ENCODE measurements around the gene CERS1. TPM values are rescaled to one million over a fixed set of nuclear protein-coding genes. Genes with fewer than 3 reads are reported as not detected.

The CERS1 gene
- total RNA-seq, 2 experiments from 2014 or later = not detected

GRCh38 chr19:18899624-18900560 lies 3.9 kb upstream of the CERS1 start:
- no peaks in the 10 kb centered on the region for H3K9me3 Mint-ChIP-seq
- POLR2A ChIA-PET = no interaction called here
- H3K4me3 Mint-ChIP-seq = no peak overlapping the region
- H3K36me3 Mint-ChIP-seq (ENCODE audit: low read depth) = peaks cover 4% of the 10 kb centered on the region
- H3K27ac Mint-ChIP-seq = no peak overlapping the region
- CTCF ChIA-PET = interaction anchor here (0.7 kb wide), 1 partner anchor 19 kb away, joined by 3 read pairs; the partner anchor contains the start of genes COPE and DDX49
- H3K4me1 Mint-ChIP-seq = peaks cover 2% of the 10 kb centered on the region
- DNase-seq = no peak
- peaks cover 19% of the 10 kb centered on the region for H3K27me3 Mint-ChIP-seq

DNA sequence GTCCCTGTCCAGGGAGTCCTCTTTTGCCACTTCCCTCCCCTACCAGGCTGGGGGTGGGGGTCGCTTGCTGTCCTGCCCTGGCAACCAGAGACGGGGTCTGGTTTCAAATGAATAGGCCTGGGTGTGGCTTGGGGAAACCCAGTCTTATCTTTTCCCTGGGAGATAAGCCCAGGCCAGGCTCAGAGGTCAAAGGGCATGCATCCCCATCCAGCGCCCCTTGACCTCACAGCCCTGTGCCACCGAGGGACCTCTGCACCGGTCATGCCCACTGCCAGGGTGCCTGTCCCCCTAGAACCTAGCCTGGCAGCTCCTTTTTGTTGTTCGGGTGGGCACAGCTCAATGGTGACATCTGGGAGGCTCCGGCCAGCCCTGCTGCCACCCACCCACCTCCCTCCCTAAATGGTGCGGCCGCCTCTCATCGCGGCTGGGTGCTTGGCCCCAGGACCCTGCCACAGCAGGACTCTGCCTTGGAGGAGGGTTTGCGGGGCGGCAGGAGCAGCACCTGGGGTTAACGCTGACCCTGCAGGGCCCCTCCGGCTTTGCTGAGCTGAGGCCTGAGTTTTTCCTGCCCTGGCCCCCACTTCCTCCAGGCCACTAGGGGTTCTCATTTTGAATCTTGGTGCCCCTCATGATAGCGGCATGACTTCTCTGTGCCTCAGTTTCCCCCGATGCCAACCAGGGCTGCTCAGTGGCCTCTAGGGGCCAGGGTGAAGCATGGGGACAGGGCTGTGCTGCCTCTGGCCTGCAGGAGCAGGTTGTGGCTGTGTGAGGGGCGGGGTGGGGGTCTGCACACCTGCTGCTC lies 2.9 kb upstream of the CERS1 start:
- Mint-ChIP-seq H3K4me1 (peaks cover 2% of the 10 kb centered on the region), H3K9me3 (no peaks in the 10 kb centered on the region), H3K36me3 (ENCODE audit: low read depth) (peaks cover 4% of the 10 kb centered on the region), H3K27me3 (peaks cover 25% of the 10 kb centered on the region), H3K27ac (no peak overlapping the region), H3K4me3 (no peak overlapping the region)
- ChIA-PET CTCF (interaction anchor here (0.6 kb wide), 1 partner anchor 445 kb away, joined by 3 read pairs; no protein-coding TSS in a partner anchor), POLR2A (no interaction called here)
- DNase-seq = no peak

DNA sequence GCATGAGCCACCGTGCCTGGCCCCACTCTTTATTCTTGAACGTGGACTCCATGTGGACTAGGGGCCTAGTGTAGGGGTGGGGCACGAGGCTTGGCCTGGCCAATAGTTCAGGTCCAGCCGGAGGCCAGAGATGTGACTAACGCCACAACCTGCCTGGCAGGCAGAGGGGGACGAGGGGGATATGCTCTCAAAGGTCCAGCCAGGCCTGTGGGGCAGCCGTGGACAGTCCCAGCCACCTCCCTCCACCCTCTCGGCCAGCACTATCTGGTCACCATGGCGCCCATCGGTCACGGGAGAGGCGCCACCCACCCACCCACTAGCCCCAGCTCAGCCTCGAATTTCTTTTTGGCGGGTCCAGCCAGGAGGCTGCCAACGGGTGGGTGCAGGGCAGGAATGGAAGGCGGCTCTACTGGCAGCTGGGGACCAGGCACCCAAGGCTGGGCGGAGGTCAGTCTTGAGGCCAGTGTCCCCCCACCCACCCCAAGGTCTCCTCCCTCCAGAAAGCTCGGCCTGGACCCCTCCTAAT lies 2.2 kb upstream of the CERS1 start:
- no peak for DNase-seq
- ChIA-PET CTCF (no interaction called here), POLR2A (no interaction called here)
- Mint-ChIP-seq H3K4me1 (peaks cover 2% of the 10 kb centered on the region), H3K4me3 (no peak overlapping the region), H3K27me3 (peaks cover 29% of the 10 kb centered on the region), H3K9me3 (no peaks in the 10 kb centered on the region), H3K36me3 (ENCODE audit: low read depth) (peaks cover 3% of the 10 kb centered on the region), H3K27ac (no peak overlapping the region)

DNA sequence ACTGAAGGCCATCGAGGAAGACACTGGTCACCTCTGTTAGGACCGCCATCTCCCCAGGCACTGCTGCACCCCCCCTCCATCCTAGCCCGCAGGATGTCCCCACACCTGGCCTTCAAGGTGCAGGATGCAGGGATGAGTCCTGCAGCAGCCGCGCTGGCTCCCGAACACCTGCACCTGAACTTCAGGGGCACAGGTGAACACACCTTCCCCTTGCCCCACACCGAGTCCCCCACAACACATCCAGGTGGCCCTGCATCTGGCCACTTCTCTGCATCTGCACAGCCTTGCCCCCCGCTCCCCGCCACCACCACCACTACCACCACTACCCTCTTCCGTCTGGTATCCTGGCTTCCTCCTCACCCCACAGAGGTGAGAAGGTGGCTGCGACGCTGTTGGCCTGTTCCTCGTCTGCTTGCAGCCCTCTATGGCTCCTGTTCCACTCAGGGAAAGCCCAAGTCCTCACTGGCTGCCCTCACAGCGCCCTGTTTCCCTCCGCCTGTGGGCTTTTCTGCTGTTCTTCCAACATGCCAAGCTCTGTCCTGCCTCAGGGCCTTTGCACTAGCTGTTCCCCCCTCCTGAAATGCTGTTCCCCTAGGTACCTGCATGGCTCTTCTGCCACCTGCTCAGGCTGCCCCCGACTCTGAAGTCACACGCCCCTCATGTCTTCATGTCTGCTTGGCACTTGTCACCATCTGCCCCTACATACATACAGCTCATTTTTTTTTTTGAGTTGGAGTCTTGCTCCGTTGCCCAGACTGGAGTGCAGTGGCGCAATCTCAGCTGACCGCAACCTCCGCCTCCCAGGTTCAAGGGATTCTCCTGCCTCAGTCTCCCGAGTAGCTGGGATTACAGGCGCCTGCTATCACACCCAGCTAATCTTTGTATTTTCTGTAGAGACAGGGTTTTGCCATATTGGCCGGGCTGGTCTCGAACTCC lies 1.4 kb upstream of the CERS1 start:
- Mint-ChIP-seq H3K9me3 (no peaks in the 10 kb centered on the region), H3K27ac (peak overlapping the region; percentile 26), H3K27me3 (peaks cover 33% of the 10 kb centered on the region), H3K36me3 (ENCODE audit: low read depth) (peaks cover 2% of the 10 kb centered on the region), H3K4me3 (no peak overlapping the region), H3K4me1 (peaks cover 2% of the 10 kb centered on the region)
- ChIA-PET CTCF (no interaction called here), POLR2A (no interaction called here)
- DNase-seq = no peak

GRCh38 chr19:18896421-18896841 lies 473 bp upstream of the CERS1 start:
- peaks cover 33% of the 10 kb centered on the region for H3K27me3 Mint-ChIP-seq
- POLR2A ChIA-PET = no interaction called here
- H3K27ac Mint-ChIP-seq = no peak overlapping the region
- peak overlapping the region; percentile 55 for H3K4me3 Mint-ChIP-seq
- peaks cover 2% of the 10 kb centered on the region for H3K4me1 Mint-ChIP-seq
- CTCF ChIA-PET = no interaction called here
- H3K9me3 Mint-ChIP-seq = no peaks in the 10 kb centered on the region
- peaks cover 2% of the 10 kb centered on the region for H3K36me3 Mint-ChIP-seq (ENCODE audit: low read depth)
- no peak for DNase-seq

DNA sequence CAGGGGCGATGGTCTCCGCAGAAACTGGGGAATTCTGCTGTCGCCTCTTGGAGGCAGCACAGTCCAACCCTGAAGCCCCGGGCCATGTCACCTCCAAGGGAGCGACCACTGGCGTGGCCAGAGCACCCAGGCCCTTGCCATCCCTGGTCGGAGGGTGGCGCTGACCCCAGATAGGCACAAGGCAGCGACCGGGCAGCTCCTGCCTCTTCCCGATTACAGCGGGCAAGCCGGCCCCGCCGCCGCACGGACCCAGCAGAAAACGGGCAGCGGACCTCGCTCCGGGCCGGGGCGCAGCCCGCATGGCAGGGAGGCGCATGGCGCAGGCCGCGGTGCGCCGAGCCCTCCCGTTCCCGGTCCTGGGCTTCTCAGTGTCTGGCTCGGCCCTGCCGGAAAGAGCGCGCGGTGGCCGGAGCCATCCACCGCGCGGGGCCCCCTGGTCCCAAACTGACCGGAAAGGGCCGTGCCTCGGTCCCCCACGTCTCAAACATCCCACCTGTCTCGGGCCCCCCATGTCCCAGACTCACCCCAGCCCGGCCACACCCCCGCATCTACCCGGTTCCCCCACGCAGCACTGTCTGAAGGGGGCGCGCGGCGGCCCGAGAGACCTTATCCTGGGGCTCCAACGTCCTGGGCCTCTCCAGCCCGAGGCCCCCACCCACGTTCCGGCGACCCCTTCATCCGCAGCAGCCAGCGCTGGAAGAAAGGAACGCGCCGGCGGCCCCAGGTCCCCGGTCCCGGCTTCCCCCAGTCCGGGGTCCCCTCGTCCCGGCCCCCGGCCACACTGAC lies 727 bp downstream of the CERS1 start:
- H3K9me3 Mint-ChIP-seq = no peaks in the 10 kb centered on the region
- H3K36me3 Mint-ChIP-seq (ENCODE audit: low read depth) = no peaks in the 10 kb centered on the region
- DNase-seq = no peak
- H3K4me3 Mint-ChIP-seq = no peak overlapping the region
- ChIA-PET POLR2A (no interaction called here), CTCF (no interaction called here)
- no peak overlapping the region for H3K27ac Mint-ChIP-seq
- peaks cover 33% of the 10 kb centered on the region for H3K27me3 Mint-ChIP-seq
- H3K4me1 Mint-ChIP-seq = peaks cover 2% of the 10 kb centered on the region

- DNase-seq = no peak
- H3K36me3 Mint-ChIP-seq (ENCODE audit: low read depth) = no peaks in the 10 kb centered on the region
- peaks cover 2% of the 10 kb centered on the region for H3K4me1 Mint-ChIP-seq
- POLR2A ChIA-PET = no interaction called here
- H3K4me3 Mint-ChIP-seq = no peak overlapping the region
- peaks cover 36% of the 10 kb centered on the region for H3K27me3 Mint-ChIP-seq
- H3K9me3 Mint-ChIP-seq = no peaks in the 10 kb centered on the region
- H3K27ac Mint-ChIP-seq = no peak overlapping the region
- CTCF ChIA-PET = no interaction called here
Measured at GRCh38 chr19:18894254-18895037, 1.5 kb downstream of the CERS1 start.

DNA sequence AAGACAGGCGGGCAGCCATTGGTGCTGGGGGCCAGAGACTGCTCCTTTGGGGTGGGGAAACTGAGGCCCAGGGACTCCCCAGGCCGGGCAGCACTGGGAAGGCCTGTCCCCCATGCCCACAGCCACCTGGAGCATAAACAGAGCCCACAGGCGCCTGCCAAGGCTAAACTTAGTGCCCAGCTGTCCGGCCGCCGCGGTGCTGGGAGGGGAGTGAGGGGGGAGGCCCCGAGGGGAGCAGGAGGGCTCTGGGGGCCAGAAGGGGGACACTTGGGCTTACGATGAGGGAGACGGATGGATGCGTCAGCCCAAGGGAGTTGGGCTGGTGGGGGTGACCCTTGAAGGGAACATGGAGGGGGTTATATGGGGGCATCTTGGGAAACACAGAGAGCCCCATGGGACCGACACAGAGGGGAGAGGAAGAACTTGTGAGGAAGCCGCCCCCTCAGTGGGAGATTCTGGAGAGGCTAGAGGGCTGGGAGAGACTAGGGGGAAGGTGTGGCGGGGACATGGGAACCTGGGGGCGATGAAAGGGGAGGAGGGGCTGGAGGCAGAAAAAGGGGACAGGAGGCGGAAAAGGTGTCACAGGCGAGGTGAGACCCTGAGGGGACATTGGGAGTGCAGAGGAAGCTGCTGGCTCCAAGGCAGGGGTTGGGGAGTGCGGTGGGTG lies 2.2 kb downstream of the CERS1 start:
- DNase-seq = no peak
- Mint-ChIP-seq H3K4me3 (no peak overlapping the region), H3K27me3 (peaks cover 36% of the 10 kb centered on the region), H3K4me1 (peaks cover 2% of the 10 kb centered on the region), H3K27ac (no peak overlapping the region), H3K36me3 (ENCODE audit: low read depth) (no peaks in the 10 kb centered on the region), H3K9me3 (no peaks in the 10 kb centered on the region)
- ChIA-PET CTCF (no interaction called here), POLR2A (no interaction called here)

- POLR2A ChIA-PET = no interaction called here
- H3K9me3 Mint-ChIP-seq = no peaks in the 10 kb centered on the region
- no peak for DNase-seq
- CTCF ChIA-PET = interaction anchor here (1.3 kb wide), 1 partner anchor 13 kb away, joined by 4 read pairs; no protein-coding TSS in a partner anchor
- H3K27ac Mint-ChIP-seq = no peak overlapping the region
- H3K27me3 Mint-ChIP-seq = peaks cover 19% of the 10 kb centered on the region
- H3K4me3 Mint-ChIP-seq = no peak overlapping the region
- no peaks in the 10 kb centered on the region for H3K4me1 Mint-ChIP-seq
- no peaks in the 10 kb centered on the region for H3K36me3 Mint-ChIP-seq (ENCODE audit: low read depth)
Measured at GRCh38 chr19:18889949-18890745, 5.8 kb downstream of the CERS1 start.

GRCh38 chr19:18886972-18887371 lies 9.0 kb downstream of the CERS1 start:
- no peaks in the 10 kb centered on the region for H3K9me3 Mint-ChIP-seq
- DNase-seq = no peak
- ChIA-PET CTCF (no interaction called here), POLR2A (no interaction called here)
- H3K27me3 Mint-ChIP-seq = peaks cover 3% of the 10 kb centered on the region
- H3K4me3 Mint-ChIP-seq = no peak overlapping the region
- H3K27ac Mint-ChIP-seq = no peak overlapping the region
- no peaks in the 10 kb centered on the region for H3K4me1 Mint-ChIP-seq
- H3K36me3 Mint-ChIP-seq (ENCODE audit: low read depth) = no peaks in the 10 kb centered on the region

Measured in activated CD4-positive, alpha-beta T cell treated with anti-CD3 and anti-CD28 coated beads, Interleukin-2, amount 10 ng/mL, durations not matched to agents 7 days and 5 days (primary cell).